ENCODE results near the gene COX6B1. TPM values are rescaled to one million over a fixed set of nuclear protein-coding genes. Genes with fewer than 3 reads are reported as not detected.

COX6B1 gene
- total and polyA plus RNA-seq, 11 donors: 944 to 4,659 (median 1,351) TPM

DNA sequence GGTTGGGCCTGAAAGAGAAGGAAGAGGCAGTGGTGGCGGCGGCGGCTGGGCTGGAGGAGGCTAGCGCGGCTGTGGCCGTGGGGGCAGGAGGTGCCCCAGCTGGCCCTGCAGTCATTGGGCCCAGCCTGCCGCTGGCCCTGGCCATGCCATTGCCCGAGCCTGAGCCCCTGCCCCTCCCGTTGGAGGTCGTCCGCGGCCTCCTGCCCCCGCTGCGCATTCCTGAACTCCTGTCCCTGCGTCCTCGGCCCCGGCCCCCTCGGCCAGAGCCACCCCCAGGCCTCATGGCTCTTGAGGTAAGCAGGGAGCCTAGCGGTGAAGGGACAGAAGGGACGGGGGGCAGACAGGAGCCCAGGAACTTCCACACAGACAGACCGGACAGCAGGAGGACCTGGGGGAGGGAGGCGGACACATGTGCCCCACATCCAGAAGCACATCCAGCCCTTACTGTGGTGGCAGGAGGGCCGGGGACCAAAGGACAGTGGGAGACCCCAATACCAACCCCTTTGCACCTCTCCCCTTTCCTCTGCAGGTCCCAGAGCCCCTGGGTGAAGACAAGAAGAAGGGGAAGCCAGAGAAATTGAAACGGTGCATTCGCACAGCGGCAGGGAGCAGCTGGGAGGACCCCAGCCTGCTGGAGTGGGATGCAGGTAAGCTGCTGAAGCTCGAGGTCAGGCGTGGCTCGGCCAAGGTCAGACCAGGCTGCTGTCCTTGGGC lies 14.2 kb upstream of the COX6B1 start:
- Histone ChIP-seq H3K9me3 (no peaks in the 10 kb centered on the region), H3K27ac (no peak overlapping the region), H3K27me3 (no peaks in the 10 kb centered on the region), H3K4me1 (peaks cover 4 to 16% (median 11%) of the 10 kb centered on the region in 12 donors), H3K36me3 (peaks cover 0 to 86% (median 81%) of the 10 kb centered on the region in 9 donors), H3K4me3 (no peak overlapping the region)
- DNase-seq (no peak), ATAC-seq (no peak)
- intact Hi-C loops (cut with DNase I): no loop called here
- no peak for TF ChIP-seq POLR2A (IDR thresholded peaks at IDR 0.05)
- no peak for TF ChIP-seq CTCF (IDR thresholded peaks at IDR 0.05)
- WGBS, 4 donors: 92 to 93% (median 93%) methylated on average over 16 to 29 of the region's 29 CpGs

DNA sequence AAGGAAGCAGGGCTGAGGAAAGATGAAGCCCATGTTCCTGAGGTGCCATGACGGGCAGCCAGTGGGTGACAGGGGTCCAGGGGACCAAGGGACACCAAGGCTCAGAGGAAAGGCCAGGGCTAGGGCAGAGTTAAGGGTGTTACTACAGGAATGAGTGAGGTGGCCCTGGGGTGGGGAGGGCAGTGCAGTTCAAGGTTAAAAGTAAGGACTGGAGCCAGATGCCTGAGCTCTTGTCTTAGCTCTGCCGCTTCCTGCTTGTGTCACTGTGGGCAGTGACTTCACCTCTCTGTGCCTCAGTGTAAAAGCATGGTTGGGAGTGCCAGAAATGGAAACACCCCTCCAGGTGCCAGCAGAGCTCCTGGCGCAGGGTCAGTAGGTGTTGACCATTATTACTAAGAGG lies 11.5 kb upstream of the COX6B1 start:
- Histone ChIP-seq H3K4me3 (no peak overlapping the region), H3K27me3 (no peaks in the 10 kb centered on the region), H3K9me3 (no peaks in the 10 kb centered on the region), H3K27ac (no peak overlapping the region), H3K36me3 (peaks cover 0 to 67% (median 66%) of the 10 kb centered on the region in 9 donors), H3K4me1 (peaks cover 0 to 5% (median 0%) of the 10 kb centered on the region in 12 donors)
- TF ChIP-seq POLR2A (IDR thresholded peaks at IDR 0.05) (no peak), CTCF (IDR thresholded peaks at IDR 0.05) (no peak)
- DNase-seq (no peak), ATAC-seq (no peak)
- intact Hi-C loops (cut with DNase I): no loop called here
- WGBS, 4 donors: 60 to 98% (median 94%) methylated on average over 3 of the region's 3 CpGs

- Histone ChIP-seq H3K27me3 (no peaks in the 10 kb centered on the region), H3K4me1 (peaks cover 0 to 10% (median 0%) of the 10 kb centered on the region in 12 donors), H3K9me3 (no peaks in the 10 kb centered on the region), H3K27ac (no peak overlapping the region), H3K36me3 (peaks cover 0 to 62% (median 61%) of the 10 kb centered on the region in 9 donors), H3K4me3 (no peak overlapping the region)
- no peak for TF ChIP-seq POLR2A (IDR thresholded peaks at IDR 0.05)
- no peak for TF ChIP-seq CTCF (IDR thresholded peaks at IDR 0.05)
- no peak for DNase-seq
- 90 to 97% (median 94%) methylated on average over 24 to 25 of the region's 25 CpGs for WGBS, 4 donors
- intact Hi-C loops (cut with DNase I): no loop called here
- no peak for ATAC-seq
These were observed 11.0 kb upstream of the COX6B1 start for GRCh38 chr19:35637165-35637564.

DNA sequence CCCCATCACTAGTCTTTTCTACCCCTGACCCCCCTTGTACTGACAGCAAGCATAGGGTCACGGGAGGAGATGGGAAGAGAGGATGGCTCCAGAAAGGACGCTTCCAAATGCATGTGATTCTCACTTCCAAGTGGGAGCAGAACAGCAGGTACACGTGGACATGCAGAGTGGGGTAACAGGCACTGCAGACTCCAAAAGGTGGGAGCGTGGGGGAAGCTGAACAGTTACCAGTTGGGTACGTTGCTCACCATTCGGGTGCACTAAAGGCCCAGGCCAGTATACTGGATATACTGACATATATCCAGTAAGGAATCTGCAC lies 8.8 kb upstream of the COX6B1 start:
- H3K27ac ChIP-seq: no peak overlapping the region
- H3K27me3 ChIP-seq: no peaks in the 10 kb centered on the region
- peaks cover 0 to 41% (median 40%) of the 10 kb centered on the region in 9 donors for H3K36me3 ChIP-seq
- peaks cover 0 to 25% (median 7%) of the 10 kb centered on the region in 12 donors for H3K4me1 ChIP-seq
- intact Hi-C loops (cut with DNase I): no loop called here
- ATAC-seq (no peak), DNase-seq (no peak)
- WGBS, 4 donors: 43 to 54% (median 49%) methylated on average over 6 of the region's 6 CpGs
- H3K4me3 ChIP-seq: no peak overlapping the region
- no peaks in the 10 kb centered on the region for H3K9me3 ChIP-seq
- TF ChIP-seq POLR2A (IDR thresholded peaks at IDR 0.05) (no peak), CTCF (IDR thresholded peaks at IDR 0.05) (no peak)

Data from heart left ventricle (tissue), 16 donors.